SK-N-SH treated with all-trans-retinoic acid at 6 μM for 48 hours (cell line): Measurements from ENCODE around the gene ZNF333.
"Not testable (repeated sequence)": the region's sequence is repeated elsewhere in the genome, so short reads cannot be mapped to it uniquely, and the experiment has no call there.

Source experiments
- ATAC-seq: fragments of 200-7000 bp; cut with Tn5 transposase; 3 replicates; pipeline ENCODE4 v1.9.1; 2020; ENCODE audit warnings: mild to moderate bottlenecking, moderate library complexity
- ARNTL ChIP-seq: fragments of 450-650 bp; formaldehyde crosslinking; IDR thresholded peaks from 2 replicates; pipeline ENCODE4 v1.5.0; 2020; ENCODE audit warnings: low read depth, mild to moderate bottlenecking, moderate library complexity, borderline replicate concordance
- BACH2 ChIP-seq: fragments of 250-450 bp; sonication (Bioruptor Pico); IDR thresholded peaks from 2 replicates; pipeline ENCODE4 v1.9.0; 2021; ENCODE audit warnings: mild to moderate bottlenecking, borderline replicate concordance
- CREB5 ChIP-seq: fragments of 250-450 bp; sonication (Bioruptor Pico); IDR thresholded peaks from 2 replicates; pipeline ENCODE4 v1.5.1; 2020; ENCODE audit warnings: low read depth, mild to moderate bottlenecking, moderate library complexity
- CSDC2 ChIP-seq: fragments of 250-450 bp; sonication (Bioruptor Pico); IDR thresholded peaks from 2 replicates; pipeline ENCODE4 v1.5.0; 2020; ENCODE audit warnings: mild to moderate bottlenecking, moderate library complexity
- ESRRG ChIP-seq: fragments of 250-450 bp; sonication (Bioruptor Pico); IDR thresholded peaks from 2 replicates; pipeline ENCODE4 v1.6.1; 2021; ENCODE audit warnings: mild to moderate bottlenecking
- GLIS3 ChIP-seq: fragments of 250-450 bp; sonication (Bioruptor Pico); IDR thresholded peaks from 2 replicates; pipeline ENCODE4 v1.5.0; 2020; ENCODE audit warnings: mild to moderate bottlenecking, moderate library complexity
- ISL1 ChIP-seq: fragments of 250-450 bp; sonication (Bioruptor Pico); IDR thresholded peaks from 2 replicates; pipeline ENCODE4 v2.1.2; 2022; ENCODE audit warnings: mild to moderate bottlenecking, moderate library complexity
- OSR1 ChIP-seq: fragments of 250-450 bp; sonication (Bioruptor Pico); IDR thresholded peaks from 2 replicates; pipeline ENCODE4 v1.8.0; 2022; ENCODE audit warnings: moderate library complexity, mild to moderate bottlenecking, inconsistent platforms
- PATZ1 ChIP-seq: fragments of 250-450 bp; sonication (Bioruptor Pico); IDR thresholded peaks from 2 replicates; pipeline ENCODE4 v1.8.0; 2020; ENCODE audit warnings: mild to moderate bottlenecking, moderate library complexity, borderline replicate concordance
- POU6F1 ChIP-seq: fragments of 250-450 bp; sonication (Bioruptor Pico); IDR thresholded peaks from 2 replicates; pipeline ENCODE4 v1.8.0; 2021; ENCODE audit warnings: low read depth, mild to moderate bottlenecking, moderate library complexity, borderline replicate concordance
- PPARA ChIP-seq: fragments of 250-450 bp; sonication (Bioruptor Pico); IDR thresholded peaks from 2 replicates; pipeline ENCODE4 v1.5.0; 2020; ENCODE audit warnings: mild to moderate bottlenecking, borderline replicate concordance
- SNAI2 ChIP-seq: fragments of 250-450 bp; sonication (Bioruptor Pico); IDR thresholded peaks from 2 replicates; pipeline ENCODE4 v1.5.0; 2020; ENCODE audit warnings: mild to moderate bottlenecking, moderate library complexity
- TCF4 ChIP-seq: fragments of 250-450 bp; sonication (Bioruptor Pico); IDR thresholded peaks from 2 replicates; pipeline ENCODE4 v1.8.0; 2021; ENCODE audit warnings: mild to moderate bottlenecking, moderate library complexity, borderline replicate concordance
- TOX ChIP-seq: fragments of 250-450 bp; sonication (Bioruptor Pico); IDR thresholded peaks from 2 replicates; pipeline ENCODE4 v1.8.0; 2021; ENCODE audit warnings: mild to moderate bottlenecking, moderate library complexity, borderline replicate concordance
- TSHZ2 ChIP-seq: fragments of 250-450 bp; sonication (Bioruptor Pico); IDR thresholded peaks from 2 replicates; pipeline ENCODE4 v1.5.0; 2020; ENCODE audit warnings: mild to moderate bottlenecking, moderate library complexity
- ZC3H10 ChIP-seq: fragments of 250-450 bp; sonication (Bioruptor Pico); IDR thresholded peaks from 2 replicates; pipeline ENCODE4 v1.5.1; 2021; ENCODE audit warnings: mild to moderate bottlenecking, moderate library complexity
- ZFP3 ChIP-seq: fragments of 250-450 bp; sonication (Bioruptor Pico); IDR thresholded peaks from 2 replicates; pipeline ENCODE4 v1.5.0; 2020; ENCODE audit warnings: mild to moderate bottlenecking, moderate library complexity
- ZFP30 ChIP-seq: fragments of 450-650 bp; formaldehyde crosslinking; IDR thresholded peaks from 2 replicates; pipeline ENCODE4 v1.5.0; 2022; ENCODE audit warnings: mild to moderate bottlenecking, moderate library complexity
- ZNF565 ChIP-seq: fragments of 450-650 bp; formaldehyde crosslinking; conservative IDR thresholded peaks from 2 replicates; pipeline ENCODE4 v1.5.0; 2020; ENCODE audit warnings: low read depth, mild to moderate bottlenecking, moderate library complexity
- ZNF70 ChIP-seq: fragments of 450-650 bp; formaldehyde crosslinking; IDR thresholded peaks from 2 replicates; pipeline ENCODE4 v1.5.0; 2020; ENCODE audit warnings: mild to moderate bottlenecking, moderate library complexity
- ZNF8 ChIP-seq: fragments of 450-650 bp; formaldehyde crosslinking; IDR thresholded peaks from 2 replicates; pipeline ENCODE4 v1.5.0; 2020; ENCODE audit warnings: mild to moderate bottlenecking, moderate library complexity

ZNF333 gene

GRCh38 chr19:14779151-14779550 lies 89.3 kb downstream of the ZNF333 start:
- no peak for TF ChIP-seq ISL1 (CRISPR knock-in tag)
- no peak for TF ChIP-seq TOX (CRISPR knock-in tag)
- TF ChIP-seq OSR1 (CRISPR knock-in tag), result no peak
- TF ChIP-seq ESRRG, result no peak
- no peak for TF ChIP-seq ARNTL
- TF ChIP-seq ZC3H10 (CRISPR knock-in tag), result no peak
- TF ChIP-seq ZFP30 (CRISPR knock-in tag), result no peak
- TF ChIP-seq ZNF8 (CRISPR knock-in tag), result no peak

GRCh38 chr19:14780622-14781225 lies 90.9 kb downstream of the ZNF333 start:
- ATAC-seq, result not testable (repeated sequence)

More at GRCh38 chr19:14779151-14779550, 89.3 kb downstream of the ZNF333 start:
- no peak for ATAC-seq

GRCh38 chr19:14781713-14782536 lies 92.1 kb downstream of the ZNF333 start:
- ATAC-seq, result not testable (repeated sequence)

- no peak for TF ChIP-seq TOX (CRISPR knock-in tag)
- no peak for TF ChIP-seq ZC3H10 (CRISPR knock-in tag)
- TF ChIP-seq POU6F1 (CRISPR knock-in tag), result no peak
- TF ChIP-seq TCF4 (CRISPR knock-in tag), result no peak
- TF ChIP-seq ZNF70 (CRISPR knock-in tag), result no peak
- no peak for TF ChIP-seq ZNF565 (CRISPR knock-in tag)
- TF ChIP-seq ISL1 (CRISPR knock-in tag), result no peak
- no peak for TF ChIP-seq BACH2 (CRISPR knock-in tag)
- TF ChIP-seq ZFP30 (CRISPR knock-in tag), result no peak
- TF ChIP-seq OSR1 (CRISPR knock-in tag), result no peak
- TF ChIP-seq PPARA (CRISPR knock-in tag), result no peak
- TF ChIP-seq PATZ1 (CRISPR knock-in tag), result no peak
- no peak for TF ChIP-seq ZNF8 (CRISPR knock-in tag)
- TF ChIP-seq GLIS3 (CRISPR knock-in tag), result no peak
- no peak for TF ChIP-seq SNAI2 (CRISPR knock-in tag)
- TF ChIP-seq ZFP3, result no peak
- no peak for TF ChIP-seq TSHZ2
- TF ChIP-seq CSDC2, result no peak
- TF ChIP-seq CREB5 (CRISPR knock-in tag), result no peak
- no peak for TF ChIP-seq ARNTL
- TF ChIP-seq, all 23 proteins: peak for 0
- ATAC-seq, result no peak
Measured at GRCh38 chr19:14782626-14783409, 93.0 kb downstream of the ZNF333 start.
